ENCODE data around the gene ZNF133. TPM values are rescaled to one million over a fixed set of nuclear protein-coding genes. Genes with fewer than 3 reads are reported as not detected.

Gene ZNF133
- total RNA-seq, 1 experiment from 2014 or later: 16.3 TPM

DNA sequence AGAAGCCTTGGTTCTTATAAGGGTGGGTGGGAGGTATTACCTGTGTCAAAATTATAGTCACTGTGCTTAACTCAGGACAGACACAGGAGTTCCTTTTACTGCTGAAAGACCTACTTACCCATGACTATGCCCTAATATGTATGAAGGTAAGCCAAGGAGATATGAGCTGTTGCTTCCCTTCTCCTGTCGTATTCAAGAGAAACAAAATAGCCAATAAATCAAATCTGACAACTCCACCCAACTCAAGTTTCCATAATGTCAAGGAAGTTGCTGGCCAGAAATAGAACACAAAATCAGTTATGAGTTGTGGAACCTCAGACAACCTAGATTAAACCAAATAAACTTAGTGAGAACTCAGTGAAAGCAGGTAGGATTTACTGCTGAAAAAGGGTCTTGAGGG lies 25.1 kb downstream of the ZNF133 start:
- ChIA-PET POLR2A (ENCODE audit: unreplicated experiment) (interaction anchor here (0.7 kb wide), 1 partner anchor 86 kb away, joined by 5 read pairs; no protein-coding TSS in a partner anchor), CTCF (no interaction called here)
- H3K4me2 ChIP-seq (ENCODE audit: low read length): no peak overlapping the region
- DNase-seq (no peak), ATAC-seq (no peak)
- TF ChIP-seq, protein P1, sequence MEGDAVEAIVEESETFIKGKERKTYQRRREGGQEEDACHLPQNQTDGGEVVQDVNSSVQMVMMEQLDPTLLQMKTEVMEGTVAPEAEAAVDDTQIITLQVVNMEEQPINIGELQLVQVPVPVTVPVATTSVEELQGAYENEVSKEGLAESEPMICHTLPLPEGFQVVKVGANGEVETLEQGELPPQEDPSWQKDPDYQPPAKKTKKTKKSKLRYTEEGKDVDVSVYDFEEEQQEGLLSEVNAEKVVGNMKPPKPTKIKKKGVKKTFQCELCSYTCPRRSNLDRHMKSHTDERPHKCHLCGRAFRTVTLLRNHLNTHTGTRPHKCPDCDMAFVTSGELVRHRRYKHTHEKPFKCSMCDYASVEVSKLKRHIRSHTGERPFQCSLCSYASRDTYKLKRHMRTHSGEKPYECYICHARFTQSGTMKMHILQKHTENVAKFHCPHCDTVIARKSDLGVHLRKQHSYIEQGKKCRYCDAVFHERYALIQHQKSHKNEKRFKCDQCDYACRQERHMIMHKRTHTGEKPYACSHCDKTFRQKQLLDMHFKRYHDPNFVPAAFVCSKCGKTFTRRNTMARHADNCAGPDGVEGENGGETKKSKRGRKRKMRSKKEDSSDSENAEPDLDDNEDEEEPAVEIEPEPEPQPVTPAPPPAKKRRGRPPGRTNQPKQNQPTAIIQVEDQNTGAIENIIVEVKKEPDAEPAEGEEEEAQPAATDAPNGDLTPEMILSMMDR (conservative IDR thresholded peaks at IDR 0.05; ENCODE audit: low read depth, low read length): no peak
- TF ChIP-seq EZH2phosphoT487 (IDR thresholded peaks at IDR 0.05; ENCODE audit: borderline replicate concordance, low read length) (no peak), EZH2 (IDR thresholded peaks at IDR 0.05; ENCODE audit: low read length, unreplicated experiment) (no peak)
- intact Hi-C loops (cut with micrococcal nuclease): no loop called here
- no peak overlapping the region for H3K9ac ChIP-seq (ENCODE audit: low read length)
- BruUV-seq (replicated peaks): no TSS peak
- peak overlapping the region; percentile 88; the same call in 1 of the 2 replicates for H3K27ac ChIP-seq (ENCODE audit: low read length)
- no peaks in the 10 kb centered on the region for H4K20me1 ChIP-seq (ENCODE audit: low read length)
- no peak overlapping the region for H2AFZ ChIP-seq (ENCODE audit: low read length)
- H3K4me1 ChIP-seq (ENCODE audit: insufficient read depth, low read length): peaks cover 23% of the 10 kb centered on the region
- H3K9me3 ChIP-seq (ENCODE audit: low read length): no peaks in the 10 kb centered on the region
- H3K27me3 ChIP-seq (ENCODE audit: low read length): no peaks in the 10 kb centered on the region
- H3K9me2 ChIP-seq (replicated peaks; ENCODE audit: low read length): no peaks in the 10 kb centered on the region
- no peaks in the 10 kb centered on the region for H3K79me2 ChIP-seq (ENCODE audit: low read length)
- no peak overlapping the region for H3K4me3 ChIP-seq (ENCODE audit: low read length)
- peaks cover 19% of the 10 kb centered on the region for H3K36me3 ChIP-seq (ENCODE audit: low read depth, low read length)
- H3F3A ChIP-seq (ENCODE audit: low read length, unreplicated experiment): no peaks in the 10 kb centered on the region

DNA sequence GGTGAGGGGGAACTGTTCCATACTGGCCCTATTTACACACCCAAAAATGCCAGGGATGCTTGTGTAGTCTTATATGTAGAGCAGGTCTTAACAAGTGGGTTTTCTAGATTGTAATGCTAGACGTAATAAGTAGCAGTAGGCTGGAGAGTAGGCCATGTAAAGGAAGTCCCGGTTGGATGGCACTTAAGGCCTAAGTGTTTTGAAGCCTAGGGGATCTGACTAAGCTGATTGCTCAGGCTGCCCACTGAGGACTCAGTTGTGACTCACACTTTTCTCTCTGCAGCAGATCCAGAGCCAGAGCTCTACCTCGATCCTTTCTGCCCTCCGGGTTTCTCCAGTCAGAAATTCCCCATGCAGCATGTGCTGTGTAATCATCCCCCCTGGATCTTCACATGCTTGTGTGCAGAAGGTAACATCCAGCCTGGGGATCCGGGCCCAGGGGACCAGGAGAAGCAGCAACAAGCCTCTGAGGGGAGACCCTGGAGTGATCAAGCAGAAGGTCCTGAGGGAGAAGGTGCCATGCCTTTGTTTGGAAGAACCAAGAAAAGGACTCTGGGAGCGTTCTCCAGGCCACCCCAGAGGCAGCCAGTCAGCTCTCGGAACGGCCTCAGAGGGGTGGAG lies 26.6 kb downstream of the ZNF133 start:
- H3K9ac ChIP-seq (ENCODE audit: low read length): peak overlapping the region; percentile 51
- H3K27ac ChIP-seq (ENCODE audit: low read length): peak overlapping the region; percentile 88
- peaks cover 23% of the 10 kb centered on the region for H3K4me1 ChIP-seq (ENCODE audit: insufficient read depth, low read length)
- intact Hi-C loops (cut with micrococcal nuclease): no loop called here
- no peaks in the 10 kb centered on the region for H3K27me3 ChIP-seq (ENCODE audit: low read length)
- H3K9me3 ChIP-seq (ENCODE audit: low read length): no peaks in the 10 kb centered on the region
- peak overlapping the region; percentile 63 for H2AFZ ChIP-seq (ENCODE audit: low read length)
- H4K20me1 ChIP-seq (ENCODE audit: low read length): no peaks in the 10 kb centered on the region
- TF ChIP-seq EZH2 (IDR thresholded peaks at IDR 0.05; ENCODE audit: low read length, unreplicated experiment): no peak
- no peak for TF ChIP-seq EZH2phosphoT487 (IDR thresholded peaks at IDR 0.05; ENCODE audit: borderline replicate concordance, low read length)
- H3K4me2 ChIP-seq (ENCODE audit: low read length): peak overlapping the region; percentile 49
- H3K9me2 ChIP-seq (replicated peaks; ENCODE audit: low read length): no peaks in the 10 kb centered on the region
- H3K4me3 ChIP-seq (ENCODE audit: low read length): no peak overlapping the region
- peaks cover 18% of the 10 kb centered on the region for H3K36me3 ChIP-seq (ENCODE audit: low read depth, low read length)
- H3F3A ChIP-seq (ENCODE audit: low read length, unreplicated experiment): no peaks in the 10 kb centered on the region
- DNase-seq: peak; percentile 98
- ATAC-seq: peak; percentile 97
- BruUV-seq (replicated peaks): no TSS peak
- POLR2A ChIA-PET (ENCODE audit: unreplicated experiment): interaction anchor here (0.6 kb wide), 1 partner anchor 27 kb away, joined by 3 read pairs; the partner anchor contains the start of gene ZNF133
- CTCF ChIA-PET: no interaction called here
- H3K79me2 ChIP-seq (ENCODE audit: low read length): no peaks in the 10 kb centered on the region

DNA sequence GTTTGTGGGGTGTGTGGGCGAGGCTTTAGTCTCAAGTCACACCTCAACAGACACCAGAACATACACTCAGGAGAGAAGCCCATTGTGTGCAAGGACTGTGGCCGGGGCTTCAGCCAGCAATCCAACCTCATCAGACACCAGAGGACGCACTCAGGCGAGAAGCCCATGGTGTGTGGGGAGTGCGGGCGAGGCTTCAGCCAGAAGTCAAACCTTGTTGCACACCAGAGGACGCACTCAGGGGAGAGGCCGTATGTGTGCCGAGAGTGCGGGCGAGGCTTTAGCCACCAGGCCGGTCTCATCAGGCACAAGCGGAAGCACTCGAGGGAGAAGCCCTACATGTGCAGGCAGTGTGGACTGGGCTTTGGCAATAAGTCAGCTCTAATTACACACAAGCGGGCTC lies 27.8 kb downstream of the ZNF133 start:
- H3K9me2 ChIP-seq (replicated peaks; ENCODE audit: low read length): no peaks in the 10 kb centered on the region
- H3K36me3 ChIP-seq (ENCODE audit: low read depth, low read length): peaks cover 14% of the 10 kb centered on the region
- no peaks in the 10 kb centered on the region for H3K27me3 ChIP-seq (ENCODE audit: low read length)
- no peak overlapping the region for H3K4me2 ChIP-seq (ENCODE audit: low read length)
- H3K4me1 ChIP-seq (ENCODE audit: insufficient read depth, low read length): peaks cover 23% of the 10 kb centered on the region
- no peak for ATAC-seq
- BruUV-seq (replicated peaks): no TSS peak
- ChIA-PET POLR2A (ENCODE audit: unreplicated experiment) (no interaction called here), CTCF (no interaction called here)
- no peak overlapping the region for H3K9ac ChIP-seq (ENCODE audit: low read length)
- TF ChIP-seq EZH2phosphoT487 (IDR thresholded peaks at IDR 0.05; ENCODE audit: borderline replicate concordance, low read length) (no peak), EZH2 (IDR thresholded peaks at IDR 0.05; ENCODE audit: low read length, unreplicated experiment) (no peak)
- TF ChIP-seq, protein P1 (conservative IDR thresholded peaks at IDR 0.05; ENCODE audit: low read depth, low read length): no peak
- intact Hi-C loops (cut with micrococcal nuclease): no loop called here
- H3K27ac ChIP-seq (ENCODE audit: low read length): no peak overlapping the region
- no peak for DNase-seq
- no peaks in the 10 kb centered on the region for H3K9me3 ChIP-seq (ENCODE audit: low read length)
- no peak overlapping the region for H2AFZ ChIP-seq (ENCODE audit: low read length)
- no peaks in the 10 kb centered on the region for H3F3A ChIP-seq (ENCODE audit: low read length, unreplicated experiment)
- H4K20me1 ChIP-seq (ENCODE audit: low read length): no peaks in the 10 kb centered on the region
- H3K4me3 ChIP-seq (ENCODE audit: low read length): no peak overlapping the region
- no peaks in the 10 kb centered on the region for H3K79me2 ChIP-seq (ENCODE audit: low read length)
